HepG2 (cell line): ENCODE results near the gene LMCD1. TPM values are rescaled to one million over a fixed set of nuclear protein-coding genes. Genes with fewer than 3 reads are reported as not detected.

ENCODE experiments used
- ATAC-seq: fragments of 200-7000 bp; cut with Tn5 transposase; 3 replicates; pipeline ENCODE4 v1.9.1; 2020; ENCODE audit warnings: mild to moderate bottlenecking, moderate library complexity
- BruUV-seq: library from RNA; stranded (reverse); fragments of 400-500 nt; replicated peaks from 2 replicates; lab custom pipeline; 2021; lab: Mats Ljungman, UMichigan
- CTCF ChIA-PET: fragments of 300-600 bp; formaldehyde crosslinking; extraction: SDS; loops from one replicate; lab custom pipeline; 2021; ENCODE audit warnings: low total read pairs, inconsistent platforms, low intra/inter-chr PET ratio; lab: Yijun Ruan, JAX
- POLR2A ChIA-PET: fragments of 350-600 bp; sonication (Branson Sonifier 250); formaldehyde crosslinking; loops from one replicate; lab custom pipeline; 2020; ENCODE audit warnings: antibody characterized with exemption, inconsistent platforms; lab: Yijun Ruan, JAX
- DNase-seq: peaks from one replicate; pipeline ENCODE4 v3.0.0-alpha.2; 2015; ENCODE audit warnings: low spot score
- FAIRE-seq: peaks from 3 replicates; lab custom pipeline; 2011; peaks lifted over from hg19 to GRCh38; lab: Jason Lieb, UNC
- H2AFZ ChIP-seq: one replicate; pipeline ENCODE4 v1.6.1; 2011; ENCODE audit warnings: low read length, inconsistent platforms
- H3K27ac ChIP-seq: fragments of 300-600 bp; 3 replicates; pipeline ENCODE4 v1.8.0; 2011; ENCODE audit warnings: mixed run types, mild to moderate bottlenecking, mixed read lengths, low read length, inconsistent platforms; ENCODE audit not compliant: insufficient read depth; ENCODE audit errors: extremely low read length
- H3K27me3 ChIP-seq, 2 experiments: fragments of 200-600 bp in 1 of 2; 2 replicates in 1 of 2; 3 replicates in 1 of 2; pipeline versions ENCODE4 v1.6.0 to v1.8.0; 2011; ENCODE audit warnings: low read length in 2 of 2, mild to moderate bottlenecking in 2 of 2, moderate library complexity in 2 of 2, inconsistent platforms in 1 of 2; ENCODE audit not compliant: insufficient read depth in 2 of 2, control insufficient read depth in 1 of 2
- H3K36me3 ChIP-seq, 2 experiments: fragments of 200-600 bp in 1 of 2; replicated peaks in 1 of 2; 2 replicates in 1 of 2; 3 replicates in 1 of 2; pipeline versions ENCODE4 v1.5.1 to v1.8.0; 2011; ENCODE audit warnings: low read length in 2 of 2, inconsistent platforms in 1 of 2; ENCODE audit not compliant: insufficient read depth in 2 of 2, control insufficient read depth in 1 of 2
- H3K4me1 ChIP-seq: 2 replicates; pipeline ENCODE4 v1.5.1; 2012; ENCODE audit warnings: low read length, inconsistent platforms; ENCODE audit not compliant: insufficient read depth
- H3K4me2 ChIP-seq: 2 replicates; pipeline ENCODE4 v1.6.0; 2011; ENCODE audit warnings: low read depth, low read length, inconsistent platforms
- H3K4me3 ChIP-seq, 3 experiments: fragments of 200-600 bp in 1 of 3; sonication (generic), shearing (Covaris generic) in 1 of 3; replicated peaks in 1 of 3; 2 replicates each; pipeline ENCODE4 v1.5.1; 2011 to 2016; ENCODE audit warnings: low read length in 3 of 3, inconsistent platforms in 2 of 3, low read depth in 2 of 3, mild to moderate bottlenecking in 2 of 3, control low read depth in 1 of 3, mixed read lengths in 1 of 3; ENCODE audit not compliant: insufficient read depth in 1 of 3
- H3K79me2 ChIP-seq: one replicate; pipeline ENCODE4 v1.6.1; 2011; ENCODE audit warnings: low read length, inconsistent platforms; ENCODE audit not compliant: insufficient read depth
- H3K9ac ChIP-seq: 2 replicates; pipeline ENCODE4 v1.6.0; 2011; ENCODE audit warnings: mild to moderate bottlenecking, low read depth, low read length, inconsistent platforms; ENCODE audit not compliant: insufficient read depth
- H3K9me3 ChIP-seq: 2 replicates; pipeline ENCODE4 v1.5.1; 2012; ENCODE audit warnings: mild to moderate bottlenecking, low read length
- H4K20me1 ChIP-seq: 2 replicates; pipeline ENCODE4 v1.6.0; 2011; ENCODE audit warnings: inconsistent platforms, mild to moderate bottlenecking, low read length, moderate library complexity; ENCODE audit not compliant: insufficient read depth
- PAF1 ChIP-seq: IDR thresholded peaks from 2 replicates; pipeline ENCODE4 v1.6.1; 2016; ENCODE audit warnings: missing genetic modification reagents, missing compliant biosample characterization
- REST ChIP-seq, 2 experiments: IDR thresholded peaks; 2 replicates each; pipeline ENCODE4 v1.6.1; 2011 to 2012; ENCODE audit warnings: low read length in 2 of 2, borderline replicate concordance in 1 of 2, low read depth in 1 of 2, mild to moderate bottlenecking in 1 of 2, moderate library complexity in 1 of 2
- ZBTB37 ChIP-seq: sonication (generic); formaldehyde crosslinking; IDR thresholded peaks from 2 replicates; pipeline ENCODE4 v1.4.0; 2020; ENCODE audit warnings: mild to moderate bottlenecking, missing genetic modification reagents
- ZMAT5 ChIP-seq: sonication (generic); formaldehyde crosslinking; IDR thresholded peaks from 2 replicates; pipeline ENCODE4 v1.5.0; 2020; ENCODE audit warnings: mild to moderate bottlenecking, low read depth, missing genetic modification reagents, borderline replicate concordance
- ZNF12 ChIP-seq: sonication (generic); formaldehyde crosslinking; IDR thresholded peaks from 2 replicates; pipeline ENCODE4 v1.5.0; 2020; ENCODE audit warnings: missing genetic modification reagents
- ZNF180 ChIP-seq: sonication (generic); formaldehyde crosslinking; IDR thresholded peaks from 2 replicates; pipeline ENCODE4 v1.4.0; 2020; ENCODE audit warnings: low read depth, missing genetic modification reagents, borderline replicate concordance
- ZNF280D ChIP-seq: sonication (generic); formaldehyde crosslinking; IDR thresholded peaks from 2 replicates; pipeline ENCODE4 v1.5.1; 2020; ENCODE audit warnings: mild to moderate bottlenecking, missing genetic modification reagents
- ZNF512 ChIP-seq: sonication (generic); formaldehyde crosslinking; IDR thresholded peaks from 2 replicates; pipeline ENCODE4 v1.4.0; 2020; ENCODE audit warnings: mild to moderate bottlenecking, missing genetic modification reagents
- ZNF615 ChIP-seq: sonication (generic); formaldehyde crosslinking; IDR thresholded peaks from 2 replicates; pipeline ENCODE4 v1.5.0; 2020; ENCODE audit warnings: mild to moderate bottlenecking, missing genetic modification reagents, borderline replicate concordance
- ZNF691 ChIP-seq: sonication (generic); formaldehyde crosslinking; IDR thresholded peaks from 2 replicates; pipeline ENCODE4 v1.4.0; 2020; ENCODE audit warnings: missing genetic modification reagents, low read depth, mild to moderate bottlenecking, borderline replicate concordance
- ZNF839 ChIP-seq: sonication (generic); formaldehyde crosslinking; IDR thresholded peaks from 2 replicates; pipeline ENCODE4 v1.4.0; 2020; ENCODE audit warnings: missing genetic modification reagents, mild to moderate bottlenecking, borderline replicate concordance
- WGBS: methylation state at CpG from one replicate; pipeline ENCODE4 v1.1.6; 2017; ENCODE audit warnings: low lambda C conversion rate; 5-methylcytosine and 5-hydroxymethylcytosine counted together
- in situ Hi-C: cut with HindIII; loops from 2 replicates; pipeline ENCODE4 v1.10.0; 2017; ENCODE audit warnings: low pct_unique_long_range_greater_than_20kb; ENCODE audit not compliant: extremely low pct_ligation_motif_present
- intact Hi-C: fragments of 100-400 bp; cut with micrococcal nuclease; formaldehyde crosslinking; loops from one replicate; pipeline ENCODE4 v1.10.0; 2022; ENCODE audit not compliant: unreplicated experiment
- polyA plus RNA-seq, 8 experiments: library from polyadenylated mRNA; depleted of rRNA in 3 of 8; stranded (reverse) in 7 of 8; unstranded in 1 of 8; fragments of >200 nt; fragmentation: Illumina TruSeq in 4 of 8; extraction: Trizol in 4 of 8; gene quantifications; 2 replicates each; pipeline versions ENCODE4 v1.2.1 to v1.2.3, GENCODE V29; 2011 to 2016; ENCODE audit warnings: low read depth in 4 of 8, missing spikeins in 1 of 8, mixed read lengths in 1 of 8; ENCODE audit not compliant: insufficient read depth in 1 of 8
- total RNA-seq, 5 experiments: library from RNA; depleted of rRNA; stranded (reverse); fragments of >200 nt; fragmentation: Illumina TruSeq; extraction: Trizol; gene quantifications; 2 replicates each; pipeline ENCODE4 v1.2.3, GENCODE V29; 2016; ENCODE audit warnings: low read depth in 1 of 5

LMCD1 gene
- total and polyA plus RNA-seq, 2 of the 13 experiments (the other 11 are each of a cell fraction or from before 2014, with no cell fraction given): 6.2 to 7.1 TPM

GRCh38 chr3:8561370-8561769, 59.7 kb downstream of the LMCD1 start:
- ATAC-seq: no peak
- intact Hi-C loops: no loop called here
- TF ChIP-seq ZNF691 (CRISPR knock-in tag) (no peak), ZNF180 (CRISPR knock-in tag) (no peak), ZMAT5 (CRISPR knock-in tag) (no peak), PAF1 (CRISPR knock-in tag) (no peak), ZBTB37 (CRISPR knock-in tag) (no peak), ZNF12 (CRISPR knock-in tag) (no peak), ZNF615 (CRISPR knock-in tag) (no peak), ZNF280D (CRISPR knock-in tag) (no peak), REST (IDR thresholded peaks at IDR 0.05; ENCODE audit: borderline replicate concordance in 1 of 2, low read depth in 1 of 2, low read length in 2 of 2) (no peak), ZNF512 (CRISPR knock-in tag) (no peak), ZNF839 (CRISPR knock-in tag) (no peak)

More at GRCh38 chr3:8561370-8561769, 59.7 kb downstream of the LMCD1 start:
- no peaks in the 10 kb centered on the region for H3K9me3 ChIP-seq
- no peak overlapping the region for H3K4me3 ChIP-seq
- H3K27me3 ChIP-seq: no peaks in the 10 kb centered on the region
- H4K20me1 ChIP-seq: no peaks in the 10 kb centered on the region
- H3K36me3 ChIP-seq: no peaks in the 10 kb centered on the region
- ChIA-PET POLR2A (no interaction called here), CTCF (no interaction called here)
- no peak overlapping the region for H3K9ac ChIP-seq
- FAIRE-seq: no peak
- no peak overlapping the region for H3K27ac ChIP-seq
- no peak overlapping the region for H2AFZ ChIP-seq
- DNase-seq: no peak
- no peaks in the 10 kb centered on the region for H3K79me2 ChIP-seq
- WGBS: 89% methylated on average over 4 of the region's 4 CpGs
- BruUV-seq: no TSS peak
- H3K4me2 ChIP-seq: no peak overlapping the region
- in situ Hi-C loops: no loop called here
- H3K4me1 ChIP-seq: no peaks in the 10 kb centered on the region
